T follicular helper cell (primary cell): ENCODE results near the gene STOML1.
A peak's percentile ranks its signal among the peaks of the same experiment; 100 is the strongest.

Source experiments
- DNase-seq: peaks from one replicate; pipeline ENCODE4 v3.0.0-alpha.2; 2020; ENCODE audit warnings: low read depth

Gene STOML1

DNA sequence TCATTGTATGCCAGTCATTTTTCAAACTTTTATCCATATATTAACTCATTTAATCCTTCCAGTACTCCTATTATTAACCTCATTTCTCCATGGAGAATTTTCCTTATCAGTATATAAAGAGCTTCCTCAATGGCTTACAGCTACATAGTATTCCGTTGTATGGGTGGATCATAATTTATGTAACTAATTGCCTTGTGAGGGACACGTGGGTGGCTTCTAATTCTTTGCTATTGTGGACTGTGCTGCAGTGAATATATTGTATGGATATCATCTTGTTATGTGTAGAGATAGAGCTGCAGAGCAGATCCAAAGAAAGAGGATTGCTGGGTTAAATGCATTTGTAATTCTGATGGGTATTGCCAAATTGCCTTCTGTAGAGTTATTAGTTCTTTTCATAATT, 27.6 kb upstream of the STOML1 start:
- no peak for DNase-seq

DNA sequence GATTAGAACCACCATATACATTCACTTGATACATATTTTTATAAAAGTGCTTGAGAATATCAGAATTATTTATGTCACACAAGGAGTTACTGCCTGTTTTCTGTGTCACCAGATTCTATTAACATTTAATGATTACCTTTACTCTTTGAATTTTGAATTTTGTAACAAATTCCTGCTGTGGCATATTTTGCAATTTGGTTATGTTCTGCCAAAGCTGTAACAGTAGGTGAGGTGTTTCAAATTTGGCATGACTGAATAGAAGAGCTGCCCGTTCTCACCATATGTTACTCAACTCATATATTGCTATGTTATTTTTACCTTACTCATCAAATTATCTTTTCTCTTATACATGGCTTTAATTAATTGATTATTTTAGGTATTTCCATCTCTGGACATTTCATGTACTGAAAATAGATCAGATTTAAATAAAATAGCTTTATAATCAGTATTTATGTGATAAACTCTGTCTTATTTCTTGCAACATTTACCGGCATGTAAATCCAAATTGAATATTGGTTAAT, 21.3 kb upstream of the STOML1 start:
- no peak for DNase-seq

DNA sequence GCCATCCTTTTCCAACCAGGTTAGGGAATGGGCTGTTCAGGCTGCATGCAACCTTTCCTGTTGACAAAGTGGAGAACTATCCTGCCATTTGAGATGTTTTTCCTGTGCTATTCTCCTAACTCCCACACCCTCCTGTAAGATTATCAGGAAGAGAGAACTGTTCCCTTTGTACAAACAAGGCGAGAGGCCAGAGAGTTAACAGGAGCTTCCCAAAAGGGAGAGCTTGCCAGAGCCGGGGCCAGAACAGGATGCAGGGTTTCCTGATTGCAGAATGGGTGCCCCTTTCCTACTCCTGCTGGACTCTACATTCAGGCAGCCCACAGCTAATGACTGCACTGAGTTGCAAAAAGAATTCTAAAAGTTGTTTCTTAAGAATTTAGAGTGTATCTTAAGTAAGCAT, 19.5 kb upstream of the STOML1 start:
- DNase-seq, result no peak

- no peak for DNase-seq
These were observed 18.9 kb upstream of the STOML1 start for GRCh38 chr15:74010929-74011540.

DNA sequence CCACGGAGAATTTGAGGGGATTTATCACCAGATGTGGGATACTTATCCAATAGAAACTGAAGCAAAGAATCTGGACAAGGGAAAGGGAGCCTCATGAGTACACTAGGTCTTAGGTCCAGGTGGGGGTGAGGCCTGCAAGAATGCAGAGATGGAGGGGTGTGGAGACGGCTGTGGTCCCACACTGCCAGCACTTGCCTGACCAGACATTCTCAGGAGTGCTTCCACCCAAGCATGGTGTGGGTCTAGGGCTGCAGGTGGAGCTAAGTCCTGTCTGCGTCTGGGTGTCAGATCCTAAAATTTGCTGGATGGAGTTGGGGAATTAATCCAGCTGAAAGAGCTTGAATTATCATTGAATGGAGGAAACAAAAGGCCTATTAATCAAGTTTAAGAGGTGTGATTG, 16.8 kb upstream of the STOML1 start:
- no peak for DNase-seq

DNA sequence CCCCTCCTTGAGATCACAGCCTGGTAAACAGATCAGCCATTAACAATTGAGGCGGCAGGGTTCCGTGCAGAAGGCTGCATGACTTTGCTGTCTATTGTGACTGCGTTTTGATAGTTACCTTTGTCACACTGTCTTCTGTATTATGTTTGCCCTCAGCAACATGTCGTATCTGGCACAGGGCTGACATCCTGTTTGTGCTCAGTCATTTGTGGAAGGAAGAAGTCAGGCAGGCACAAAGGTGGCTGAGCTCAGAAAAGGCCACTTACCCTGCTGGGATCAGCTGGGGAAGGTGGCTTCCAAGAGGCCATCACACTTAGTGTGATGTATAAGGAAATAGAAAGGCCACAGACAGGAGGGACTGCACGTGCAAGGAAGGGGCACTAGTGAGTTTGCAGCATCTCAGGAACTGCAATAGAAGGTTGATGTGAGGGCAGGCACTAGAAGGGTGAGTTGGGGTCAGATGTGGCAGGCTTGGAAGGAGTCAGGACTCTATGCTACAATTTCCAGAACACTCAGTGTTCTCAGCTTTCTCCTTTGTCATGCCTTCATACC, 15.8 kb upstream of the STOML1 start:
- DNase-seq, result no peak

GRCh38 chr15:74006774-74007639, 14.9 kb upstream of the STOML1 start:
- DNase-seq, result no peak

GRCh38 chr15:73997986-73998385, 5.9 kb upstream of the STOML1 start:
- no peak for DNase-seq

- no peak for DNase-seq
These were observed 4.8 kb upstream of the STOML1 start for GRCh38 chr15:73996939-73997338.

GRCh38 chr15:73996267-73996666, 4.2 kb upstream of the STOML1 start:
- DNase-seq, result no peak

DNA sequence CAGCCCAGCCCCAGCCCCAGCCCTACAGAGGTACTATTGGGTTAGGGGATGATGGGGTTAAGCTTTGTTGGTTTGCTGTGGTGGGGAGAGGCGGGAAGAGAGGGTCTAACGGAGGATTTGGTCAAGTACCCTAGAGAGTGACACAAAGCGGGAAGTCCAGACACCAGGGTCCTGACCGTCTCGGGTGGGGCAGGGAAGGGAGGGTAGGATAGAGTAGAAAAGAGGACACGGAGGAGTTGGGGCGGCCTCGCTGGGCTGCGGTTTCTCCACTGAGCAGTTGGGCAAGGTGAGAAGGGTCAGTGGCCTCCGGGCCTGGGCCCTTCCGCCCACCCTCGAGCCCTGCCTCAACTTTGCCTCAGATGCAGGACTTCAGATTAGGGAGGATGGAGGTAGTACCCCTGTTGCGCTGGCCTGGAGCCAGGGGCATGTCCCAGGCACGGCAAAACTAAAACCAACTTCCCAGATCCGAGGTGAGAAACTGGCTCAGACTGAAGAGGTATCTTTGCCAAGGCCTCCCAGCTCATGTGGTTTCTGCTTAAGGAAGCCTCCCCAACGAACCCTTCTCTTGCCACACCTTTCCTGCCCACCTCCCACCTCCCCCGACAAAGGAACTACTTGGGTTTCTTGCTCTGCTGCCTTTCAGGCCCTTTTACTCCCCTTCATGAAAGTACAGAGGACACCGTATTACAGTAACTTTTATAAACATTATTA, 3.0 kb upstream of the STOML1 start:
- no peak for DNase-seq

DNA sequence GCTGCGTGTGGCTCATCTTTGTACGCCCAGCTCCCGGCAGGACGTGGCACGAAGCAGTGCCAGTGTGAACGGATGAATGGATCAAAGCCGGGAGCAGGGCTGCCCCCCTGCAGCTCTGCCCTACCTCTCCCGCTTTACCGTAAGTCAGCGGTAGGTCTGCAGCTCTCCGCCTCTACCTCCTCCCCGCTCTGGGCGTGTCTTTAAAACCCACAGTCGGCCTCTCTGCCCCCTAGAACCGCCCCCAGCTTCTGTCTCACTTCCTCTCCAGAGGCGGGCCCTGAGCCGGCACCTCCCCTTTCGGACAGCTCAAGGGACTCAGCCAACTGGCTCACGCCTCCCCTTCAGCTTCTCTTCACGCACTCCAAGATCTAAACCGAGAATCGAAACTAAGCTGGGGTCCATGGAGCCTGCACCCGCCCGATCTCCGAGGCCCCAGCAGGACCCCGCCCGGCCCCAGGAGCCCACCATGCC, 2.4 kb upstream of the STOML1 start, which contains the start of gene PML:
PML (plus strand) TSS at position 304 of the 471 bp plus-strand sequence; CDS start at position 401, 97 bp downstream.
- DNase-seq, result peak; percentile 82

DNA sequence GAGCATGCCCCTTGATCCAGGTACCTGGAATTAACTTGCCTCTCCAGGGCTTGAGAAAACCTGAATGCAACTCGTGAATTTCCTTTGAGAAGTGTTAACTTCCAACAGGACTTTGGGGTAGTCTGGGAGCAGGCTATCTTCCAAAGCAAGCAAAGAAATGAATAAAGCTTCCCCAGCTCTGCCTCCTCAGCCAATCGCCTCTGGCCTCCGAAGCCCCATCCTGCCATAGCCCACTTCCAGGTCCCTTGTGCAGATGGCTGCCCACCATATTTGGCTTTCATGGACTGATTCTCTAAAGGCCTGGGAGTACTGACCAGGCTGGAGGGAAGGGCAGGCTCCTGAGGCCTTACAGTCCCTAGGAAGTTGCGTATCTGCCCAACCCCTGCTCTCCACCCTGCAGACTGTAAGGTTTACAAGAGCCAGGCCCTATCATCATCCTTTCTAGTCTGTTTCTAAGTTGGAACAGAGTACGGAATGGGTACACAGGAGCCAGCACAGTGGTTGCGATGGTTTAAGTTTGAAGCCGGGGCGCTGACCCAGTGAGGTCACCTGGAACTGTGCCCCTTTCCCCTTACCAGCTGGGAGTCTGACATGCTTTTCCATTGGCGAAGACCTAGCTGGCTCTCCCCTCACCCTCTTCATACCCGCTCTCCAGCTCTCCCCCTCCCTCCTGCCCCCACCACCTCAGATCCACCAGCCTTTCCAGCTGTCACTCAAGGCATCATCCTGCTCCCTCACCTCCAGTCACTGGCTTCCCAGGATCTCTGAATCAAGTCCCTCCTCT, 1.3 kb upstream of the STOML1 start:
- no peak for DNase-seq

DNA sequence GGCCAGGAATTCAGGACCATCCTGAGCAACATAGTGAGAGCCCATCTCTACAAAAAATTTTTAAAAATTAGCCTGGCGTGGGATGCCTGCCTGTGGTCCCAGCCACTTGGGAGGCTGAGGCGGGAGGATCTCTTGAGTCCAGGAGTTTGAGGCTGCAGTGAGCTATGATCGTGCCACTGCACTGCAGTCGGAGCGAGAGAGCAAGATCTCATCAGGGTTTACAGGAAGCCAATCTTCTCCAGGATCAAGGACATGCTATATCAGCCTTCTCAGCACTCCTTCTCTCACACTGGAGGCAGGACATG, 451 bp upstream of the STOML1 start:
- no peak for DNase-seq

DNA sequence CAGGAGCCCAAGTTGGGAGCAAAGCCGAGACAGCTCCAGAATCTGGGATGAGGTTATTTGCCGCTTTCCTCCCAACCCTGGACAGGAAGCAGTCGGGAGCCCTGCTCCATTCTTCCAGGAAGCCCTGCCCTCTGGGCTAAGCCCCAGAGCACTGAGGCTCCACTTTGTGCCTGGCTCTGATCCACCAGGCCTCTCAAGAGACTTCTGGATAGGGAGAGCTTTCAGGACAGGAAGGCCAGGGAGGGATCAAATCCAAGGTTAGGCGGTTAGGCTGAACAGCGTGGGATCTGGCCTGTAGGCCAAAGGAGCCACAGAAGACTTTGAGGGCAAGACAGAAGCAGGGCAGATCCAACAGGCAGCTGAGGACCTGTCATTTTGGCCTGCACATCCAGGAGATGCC, 835 bp downstream of the STOML1 start:
- no peak for DNase-seq

- no peak for DNase-seq
These were observed 1.7 kb downstream of the STOML1 start for GRCh38 chr15:73990250-73991005.

DNA sequence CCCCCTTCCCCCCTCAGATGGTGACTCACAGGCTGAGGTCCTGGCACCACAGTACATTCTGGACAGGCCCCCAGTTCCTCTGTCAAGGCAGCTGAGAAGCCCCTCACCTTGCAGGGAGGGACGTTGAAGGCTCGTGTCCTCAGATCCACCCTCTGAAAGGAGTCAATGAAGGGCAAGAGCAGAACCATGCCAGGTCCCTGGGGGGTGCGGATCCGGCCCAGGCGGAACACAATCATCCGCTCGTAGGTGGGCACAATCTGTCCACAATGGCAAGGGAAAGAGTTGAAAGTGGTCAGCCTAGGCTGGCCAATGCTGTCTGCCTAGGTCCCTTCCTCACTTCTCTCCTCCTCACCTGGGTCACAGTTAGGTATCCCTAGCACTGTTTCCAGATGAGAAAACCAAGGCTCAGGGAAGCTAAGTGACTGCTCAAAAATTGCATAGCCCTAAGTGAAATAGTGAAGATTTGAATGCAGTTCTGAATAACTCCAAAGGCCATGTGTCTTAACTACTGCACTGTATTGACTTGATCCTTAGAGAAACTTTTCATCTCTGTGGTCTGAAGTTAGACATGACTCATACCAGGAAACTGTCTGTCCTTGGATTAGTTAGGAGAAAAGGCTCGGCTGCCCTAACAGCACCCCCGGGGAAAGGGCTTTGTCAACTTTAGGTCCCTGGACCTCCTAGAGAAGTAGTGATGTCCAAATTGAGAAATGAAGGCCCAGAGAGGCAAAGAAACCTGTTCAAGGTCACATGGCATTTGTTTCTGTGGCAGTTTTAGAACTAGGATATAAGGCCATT, 2.9 kb downstream of the STOML1 start:
- no peak for DNase-seq

DNA sequence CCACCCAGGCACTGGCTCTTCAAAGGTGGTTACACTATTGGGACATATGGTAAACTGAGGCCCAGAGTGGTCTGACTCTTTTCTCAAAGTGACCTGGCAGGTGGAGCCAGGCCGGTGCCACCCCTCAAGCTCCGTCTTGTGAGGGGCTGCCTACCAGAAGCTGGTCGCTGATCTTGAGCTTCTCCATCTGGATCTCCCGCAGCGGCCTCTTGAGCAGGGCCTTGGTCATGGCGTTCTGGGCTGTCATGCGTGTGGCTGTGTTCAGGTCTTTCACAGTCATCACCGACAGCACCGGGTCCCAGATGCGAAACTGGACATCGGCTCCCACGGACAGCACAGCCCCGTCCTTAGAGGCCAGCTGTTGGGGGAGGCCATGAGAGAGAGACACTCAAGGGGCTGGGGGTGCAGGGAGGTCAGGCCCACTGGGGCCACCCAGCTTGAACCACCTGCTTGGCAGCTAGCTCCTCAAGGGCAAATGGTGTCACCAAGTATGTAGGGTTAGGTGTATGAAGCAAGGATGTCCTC, 3.6 kb downstream of the STOML1 start:
- no peak for DNase-seq

GRCh38 chr15:73987681-73988444, 4.2 kb downstream of the STOML1 start:
- no peak for DNase-seq
